ENCODE measurements around the gene RNF180.

Gene RNF180

DNA sequence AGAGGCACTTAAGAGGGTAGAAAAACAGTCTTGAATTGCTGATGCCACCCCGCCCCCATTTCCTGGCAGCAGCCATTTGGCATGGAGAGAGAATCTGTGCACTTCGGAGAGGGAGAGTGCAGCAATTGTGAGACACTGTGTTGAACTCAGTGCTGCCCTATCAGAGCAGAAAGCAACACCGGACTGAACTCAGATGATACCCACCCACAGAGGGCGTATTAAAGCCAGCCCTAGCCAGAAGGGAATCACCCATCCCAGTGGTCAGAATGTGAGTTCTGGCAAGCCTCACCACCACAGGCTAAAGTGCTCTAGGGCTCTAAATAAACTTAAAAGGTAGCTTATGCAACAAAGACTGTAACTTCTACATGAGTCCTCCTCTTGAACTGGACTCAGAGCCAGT is 251.7 kb downstream of the RNF180 start:
- TF ChIP-seq, protein P1, sequence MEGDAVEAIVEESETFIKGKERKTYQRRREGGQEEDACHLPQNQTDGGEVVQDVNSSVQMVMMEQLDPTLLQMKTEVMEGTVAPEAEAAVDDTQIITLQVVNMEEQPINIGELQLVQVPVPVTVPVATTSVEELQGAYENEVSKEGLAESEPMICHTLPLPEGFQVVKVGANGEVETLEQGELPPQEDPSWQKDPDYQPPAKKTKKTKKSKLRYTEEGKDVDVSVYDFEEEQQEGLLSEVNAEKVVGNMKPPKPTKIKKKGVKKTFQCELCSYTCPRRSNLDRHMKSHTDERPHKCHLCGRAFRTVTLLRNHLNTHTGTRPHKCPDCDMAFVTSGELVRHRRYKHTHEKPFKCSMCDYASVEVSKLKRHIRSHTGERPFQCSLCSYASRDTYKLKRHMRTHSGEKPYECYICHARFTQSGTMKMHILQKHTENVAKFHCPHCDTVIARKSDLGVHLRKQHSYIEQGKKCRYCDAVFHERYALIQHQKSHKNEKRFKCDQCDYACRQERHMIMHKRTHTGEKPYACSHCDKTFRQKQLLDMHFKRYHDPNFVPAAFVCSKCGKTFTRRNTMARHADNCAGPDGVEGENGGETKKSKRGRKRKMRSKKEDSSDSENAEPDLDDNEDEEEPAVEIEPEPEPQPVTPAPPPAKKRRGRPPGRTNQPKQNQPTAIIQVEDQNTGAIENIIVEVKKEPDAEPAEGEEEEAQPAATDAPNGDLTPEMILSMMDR (IDR thresholded peaks at IDR 0.05; ENCODE audit: poor library complexity, severe bottlenecking), result no peak
- H3K4me3 ChIP-seq (ENCODE audit: severe bottlenecking), result no peak overlapping the region
- H3K9me3 ChIP-seq (ENCODE audit: severe bottlenecking), result no peaks in the 10 kb centered on the region
- no peak for DNase-seq (ENCODE audit: low spot score)
- no peak overlapping the region for H3K27ac ChIP-seq (ENCODE audit: poor library complexity, severe bottlenecking)
- H3K36me3 ChIP-seq (ENCODE audit: low read depth), result no peaks in the 10 kb centered on the region
- H3K4me1 ChIP-seq (ENCODE audit: insufficient read depth, poor library complexity, severe bottlenecking), result no peaks in the 10 kb centered on the region
- H3K27me3 ChIP-seq (ENCODE audit: insufficient read depth, poor library complexity, severe bottlenecking), result peaks cover 5% of the 10 kb centered on the region
- no peak for ATAC-seq (ENCODE audit: low read depth)

DNA sequence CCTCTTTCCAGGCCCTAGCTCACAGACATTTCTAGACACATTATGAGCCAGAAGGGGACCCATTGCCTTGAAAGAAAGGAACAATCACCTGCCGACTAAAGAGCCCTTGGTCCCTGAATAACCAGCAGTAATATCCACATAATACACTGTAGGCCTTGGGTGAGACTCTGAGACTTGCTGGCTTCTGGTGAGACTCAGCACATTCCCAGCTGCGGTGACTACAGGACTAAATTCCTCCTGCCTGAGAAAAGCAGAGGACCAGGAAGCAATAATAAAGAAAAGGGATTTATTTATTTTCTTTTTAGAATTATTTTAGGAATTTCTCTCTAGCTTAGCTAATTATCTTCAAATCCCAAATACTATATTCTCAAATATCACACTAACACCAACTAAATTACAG is 252.4 kb downstream of the RNF180 start:
- Histone ChIP-seq H3K27ac (ENCODE audit: poor library complexity, severe bottlenecking) (no peak overlapping the region), H3K36me3 (ENCODE audit: low read depth) (no peaks in the 10 kb centered on the region), H3K4me1 (ENCODE audit: insufficient read depth, poor library complexity, severe bottlenecking) (no peaks in the 10 kb centered on the region), H3K9me3 (ENCODE audit: severe bottlenecking) (no peaks in the 10 kb centered on the region), H3K27me3 (ENCODE audit: insufficient read depth, poor library complexity, severe bottlenecking) (peaks cover 5% of the 10 kb centered on the region), H3K4me3 (ENCODE audit: severe bottlenecking) (no peak overlapping the region)
- no peak for ATAC-seq (ENCODE audit: low read depth)
- DNase-seq (ENCODE audit: low spot score), result no peak
- TF ChIP-seq, protein P1 (IDR thresholded peaks at IDR 0.05; ENCODE audit: poor library complexity, severe bottlenecking), result no peak

Measured in RWPE2 (cell line).